KMS-11 (cell line): ENCODE data around the gene KRIT1.

Experiments used
- H2AFZ ChIP-seq: fragments of 200-600 bp; sonication (generic); 2 replicates; pipeline ENCODE4 v1.6.1; 2016; ENCODE audit warnings: antibody characterized with exemption, mixed run types, low read depth
- H3K27ac ChIP-seq: fragments of 200-600 bp; sonication (generic); 2 replicates; pipeline ENCODE4 v1.6.1; 2016; ENCODE audit warnings: mild to moderate bottlenecking, mixed run types
- H3K27me3 ChIP-seq: fragments of 200-600 bp; sonication (generic); 2 replicates; pipeline ENCODE4 v1.6.1; 2017; ENCODE audit warnings: mild to moderate bottlenecking, low read depth, mixed run types, moderate library complexity; ENCODE audit not compliant: insufficient read depth
- H3K36me3 ChIP-seq: fragments of 200-600 bp; sonication (generic); 2 replicates; pipeline ENCODE4 v1.6.1; 2017; ENCODE audit warnings: mild to moderate bottlenecking, mixed run types; ENCODE audit not compliant: insufficient read depth
- H3K4me1 ChIP-seq: fragments of 200-600 bp; sonication (generic); 2 replicates; pipeline ENCODE4 v1.6.1; 2016; ENCODE audit warnings: mild to moderate bottlenecking, low read depth, mixed run types; ENCODE audit not compliant: poor library complexity, severe bottlenecking
- H3K4me2 ChIP-seq: fragments of 200-600 bp; sonication (generic); 2 replicates; pipeline ENCODE4 v1.7.0; 2016; ENCODE audit warnings: mild to moderate bottlenecking, mixed run types
- H3K4me3 ChIP-seq: fragments of 200-600 bp; sonication (generic); IDR thresholded peaks from 2 replicates; pipeline ENCODE4 v1.6.1; 2017; ENCODE audit warnings: low read depth, low read length, mixed read lengths; ENCODE audit not compliant: insufficient read depth
- H3K79me2 ChIP-seq: fragments of 200-600 bp; sonication (generic); 2 replicates; pipeline ENCODE4 v1.6.1; 2016; ENCODE audit warnings: low read depth, mixed run types; ENCODE audit not compliant: insufficient read depth
- H3K9ac ChIP-seq: fragments of 200-600 bp; sonication (generic); 2 replicates; pipeline ENCODE4 v1.6.1; 2016; ENCODE audit warnings: mild to moderate bottlenecking, mixed run types
- H4K20me1 ChIP-seq: fragments of 200-600 bp; sonication (generic); 2 replicates; pipeline ENCODE4 v1.6.1; 2016; ENCODE audit warnings: mild to moderate bottlenecking, mixed run types; ENCODE audit not compliant: insufficient read depth
- TF ChIP-seq, protein P1 (sequence below): fragments of 200-600 bp; sonication (generic); conservative IDR thresholded peaks from 2 replicates; pipeline ENCODE4 v1.6.1; 2017; ENCODE audit warnings: low read depth, mild to moderate bottlenecking, antibody characterized with exemption, low read length, moderate library complexity, mixed read lengths

The KRIT1 gene

DNA sequence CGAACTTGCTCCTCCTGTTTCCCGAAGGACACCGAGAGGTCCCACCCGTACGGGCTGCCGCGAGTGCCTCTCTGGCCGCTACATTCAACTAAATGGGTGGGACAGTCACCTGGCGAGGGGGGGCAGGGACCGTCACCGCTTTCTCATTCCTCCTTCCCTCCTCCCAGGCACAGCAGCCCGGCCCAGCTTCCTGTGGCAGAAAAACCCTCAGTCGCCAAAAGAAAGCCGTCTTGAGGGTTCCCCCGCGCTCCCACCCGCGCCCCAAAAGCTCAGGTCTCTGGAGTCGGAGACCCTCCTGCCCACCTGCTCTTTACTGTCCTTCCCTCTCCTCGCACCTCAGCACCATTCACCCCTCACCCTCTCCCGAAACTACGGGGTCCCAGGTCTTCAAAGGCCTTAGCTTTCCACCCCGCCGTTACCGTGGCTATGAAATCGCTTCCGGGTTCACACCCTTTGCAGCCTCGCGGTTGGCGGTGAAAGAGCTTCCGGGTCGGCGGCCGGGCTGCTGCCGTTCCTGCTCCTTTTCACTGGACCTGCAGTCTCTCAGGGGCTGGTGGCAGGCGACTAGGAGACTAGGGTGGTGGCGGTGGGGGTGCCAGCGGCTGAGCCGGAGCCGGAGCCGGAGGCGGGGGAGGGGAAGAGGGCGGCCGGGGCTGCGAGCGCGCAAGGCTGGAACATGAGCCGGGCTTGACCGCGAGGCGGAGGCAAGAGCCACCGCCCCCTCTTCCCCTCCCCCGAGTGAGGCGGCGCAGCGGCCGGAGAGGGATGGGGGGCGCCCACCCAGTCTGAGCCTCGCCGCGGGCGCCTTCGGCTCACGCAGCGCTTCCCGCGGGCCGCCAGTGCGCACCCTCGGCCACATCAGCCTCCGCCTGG, at the start of gene KRIT1, which contains the start of gene ANKIB1:
TSS of gene KRIT1 (minus strand) at position 428 of the 873 bp plus-strand sequence. CDS start 3,779 bp downstream, outside the sequence.
TSS of gene ANKIB1 (plus strand) at position 488 of the 873 bp plus-strand sequence. CDS start 49,005 bp downstream, outside the sequence.
- Histone ChIP-seq H2AFZ (peak within 1 kb of the TSS; percentile 91), H3K4me1 (peaks cover 47% of the 10 kb centered on the region), H3K36me3 (no peaks in the 10 kb centered on the region), H4K20me1 (no peaks in the 10 kb centered on the region), H3K4me2 (peak within 1 kb of the TSS; percentile 88), H3K79me2 (peaks cover 73% of the 10 kb centered on the region), H3K4me3 (no peak within 1 kb of the TSS), H3K27ac (peak within 1 kb of the TSS; percentile 88), H3K27me3 (no peaks in the 10 kb centered on the region), H3K9ac (peak within 1 kb of the TSS; percentile 95)
- TF ChIP-seq, protein P1, sequence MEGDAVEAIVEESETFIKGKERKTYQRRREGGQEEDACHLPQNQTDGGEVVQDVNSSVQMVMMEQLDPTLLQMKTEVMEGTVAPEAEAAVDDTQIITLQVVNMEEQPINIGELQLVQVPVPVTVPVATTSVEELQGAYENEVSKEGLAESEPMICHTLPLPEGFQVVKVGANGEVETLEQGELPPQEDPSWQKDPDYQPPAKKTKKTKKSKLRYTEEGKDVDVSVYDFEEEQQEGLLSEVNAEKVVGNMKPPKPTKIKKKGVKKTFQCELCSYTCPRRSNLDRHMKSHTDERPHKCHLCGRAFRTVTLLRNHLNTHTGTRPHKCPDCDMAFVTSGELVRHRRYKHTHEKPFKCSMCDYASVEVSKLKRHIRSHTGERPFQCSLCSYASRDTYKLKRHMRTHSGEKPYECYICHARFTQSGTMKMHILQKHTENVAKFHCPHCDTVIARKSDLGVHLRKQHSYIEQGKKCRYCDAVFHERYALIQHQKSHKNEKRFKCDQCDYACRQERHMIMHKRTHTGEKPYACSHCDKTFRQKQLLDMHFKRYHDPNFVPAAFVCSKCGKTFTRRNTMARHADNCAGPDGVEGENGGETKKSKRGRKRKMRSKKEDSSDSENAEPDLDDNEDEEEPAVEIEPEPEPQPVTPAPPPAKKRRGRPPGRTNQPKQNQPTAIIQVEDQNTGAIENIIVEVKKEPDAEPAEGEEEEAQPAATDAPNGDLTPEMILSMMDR, result no peak

DNA sequence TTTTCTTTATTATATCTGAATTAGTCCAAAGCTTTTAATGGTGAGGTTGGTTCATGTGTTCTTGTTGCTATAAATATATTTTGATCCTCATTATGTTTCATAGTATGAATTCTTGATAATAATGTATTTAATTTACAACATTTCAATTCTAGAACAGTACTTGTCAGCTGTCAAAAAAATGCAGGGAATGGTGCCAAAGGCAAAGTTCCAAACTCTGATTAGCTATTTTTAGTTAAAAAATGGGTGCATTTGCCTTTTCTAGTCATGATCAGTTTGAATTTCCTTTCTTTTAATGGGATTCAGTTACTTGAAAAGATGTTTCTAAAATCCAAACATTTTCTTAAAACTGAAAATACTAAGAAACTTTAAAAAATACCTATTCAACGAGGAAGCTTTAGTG, 49.7 kb upstream of the KRIT1 start:
- peaks cover 3% of the 10 kb centered on the region; the same call in 1 of the 2 replicates for H3K79me2 ChIP-seq
- TF ChIP-seq, protein P1, result no peak

DNA sequence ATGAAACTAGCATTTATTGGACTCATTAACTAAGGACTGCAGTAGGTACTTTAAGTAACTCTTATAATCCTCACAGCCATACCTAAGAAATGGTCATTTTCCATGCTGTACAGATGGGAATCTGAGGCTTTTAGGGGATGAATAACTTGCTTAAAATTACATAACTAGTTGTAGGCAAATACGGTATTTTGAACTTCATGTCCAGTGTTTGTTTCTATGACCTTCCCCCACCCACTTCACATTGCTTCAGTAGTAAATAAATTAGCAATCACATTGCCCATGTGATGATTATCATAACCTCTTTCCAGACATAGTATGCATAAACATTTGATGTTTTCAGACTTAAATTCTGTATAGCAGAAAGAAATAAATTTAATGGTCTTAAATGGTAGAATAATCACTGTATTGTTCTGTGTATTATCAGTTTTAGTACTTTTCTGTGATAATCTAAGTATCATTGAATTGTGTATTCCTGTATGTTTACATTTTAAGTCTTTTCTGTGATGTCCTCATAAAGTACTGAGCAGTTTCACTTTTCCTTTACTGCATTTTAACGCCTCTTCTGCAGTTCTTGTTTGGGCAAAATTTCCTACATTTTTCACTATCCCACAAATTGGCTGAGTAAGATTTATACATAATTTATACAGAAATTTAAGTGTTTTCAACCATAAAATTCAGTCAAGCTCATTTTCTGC, 48.3 kb upstream of the KRIT1 start:
- Histone ChIP-seq H3K27ac (no peak overlapping the region), H3K79me2 (peaks cover 6% of the 10 kb centered on the region; the same call in 1 of the 2 replicates), H3K4me2 (no peak overlapping the region), H2AFZ (no peak overlapping the region), H3K4me3 (no peak overlapping the region), H3K36me3 (no peaks in the 10 kb centered on the region), H4K20me1 (no peaks in the 10 kb centered on the region; the same call in 1 of the 2 replicates), H3K27me3 (no peaks in the 10 kb centered on the region), H3K4me1 (no peaks in the 10 kb centered on the region), H3K9ac (no peak overlapping the region)
- TF ChIP-seq, protein P1, result no peak

More for the DNA sequence above, 49.7 kb upstream of the KRIT1 start:
- H3K4me3 ChIP-seq, result no peak overlapping the region
- no peaks in the 10 kb centered on the region for H3K36me3 ChIP-seq
- H3K9ac ChIP-seq, result no peak overlapping the region
- no peak overlapping the region for H2AFZ ChIP-seq
- H3K4me2 ChIP-seq, result no peak overlapping the region
- no peaks in the 10 kb centered on the region for H3K27me3 ChIP-seq
- no peak overlapping the region for H3K27ac ChIP-seq
- H3K4me1 ChIP-seq, result no peaks in the 10 kb centered on the region
- H4K20me1 ChIP-seq, result no peaks in the 10 kb centered on the region; the same call in 1 of the 2 replicates

DNA sequence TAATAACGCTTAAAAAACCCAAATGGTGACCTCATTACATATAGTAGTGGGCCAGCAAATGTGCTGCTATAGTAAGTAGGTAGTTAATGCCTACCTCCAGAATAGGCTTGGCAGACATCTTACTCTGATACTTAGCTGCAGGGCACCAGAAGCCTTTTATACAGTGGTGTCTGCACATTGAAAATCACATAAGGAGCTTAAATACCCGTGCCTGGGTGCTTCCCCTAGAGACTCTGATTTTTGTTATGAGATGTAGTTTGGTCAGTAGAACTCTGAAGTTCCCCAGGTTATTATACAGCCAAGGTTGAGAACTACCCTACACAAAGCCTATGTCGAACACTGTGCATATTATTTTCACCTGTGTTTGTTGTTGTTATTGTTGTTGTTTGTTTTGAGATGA, 47.3 kb upstream of the KRIT1 start:
- Histone ChIP-seq H3K9ac (no peak overlapping the region), H4K20me1 (no peaks in the 10 kb centered on the region; the same call in 1 of the 2 replicates), H3K4me1 (no peaks in the 10 kb centered on the region), H3K4me2 (no peak overlapping the region), H2AFZ (no peak overlapping the region), H3K79me2 (peaks cover 6% of the 10 kb centered on the region; the same call in 1 of the 2 replicates), H3K27me3 (no peaks in the 10 kb centered on the region), H3K4me3 (no peak overlapping the region), H3K36me3 (no peaks in the 10 kb centered on the region), H3K27ac (no peak overlapping the region)
- TF ChIP-seq, protein P1, result no peak
